Adrenal gland (tissue), 12 donors: Measurements from ENCODE around the gene TMEM200A. TPM values are rescaled to one million over a fixed set of nuclear protein-coding genes. Genes with fewer than 3 reads are reported as not detected.

ENCODE experiments used
- DNase-seq, 7 donors: peaks; one replicate each; pipeline ENCODE4 v3.0.0-alpha.2; 2019 to 2020
- H3K27ac ChIP-seq, 5 donors: fragments of 200-600 bp; sonication (generic) in 4 of 5; 1 replicate in 3 of 5; 2 replicates in 2 of 5; pipeline versions ENCODE4 v1.5.1 to v1.8.0; 2016 to 2020; ENCODE audit warnings: mild to moderate bottlenecking in 1 of 5
- H3K27me3 ChIP-seq: fragments of 200-600 bp; 2 replicates; pipeline ENCODE4 v1.8.0; 2021
- H3K36me3 ChIP-seq, 2 donors: fragments of 200-600 bp; replicated peaks in 1 of 2; 1 replicate in 1 of 2; 2 replicates in 1 of 2; pipeline versions ENCODE4 v1.5.1 to v1.8.0; 2018 to 2022
- H3K4me1 ChIP-seq, 2 donors: fragments of 200-600 bp; replicated peaks in 1 of 2; 1 replicate in 1 of 2; 2 replicates in 1 of 2; pipeline versions ENCODE4 v1.5.1 to v1.8.0; 2018 to 2021
- H3K4me3 ChIP-seq, 4 donors: fragments of 200-600 bp; sonication (generic) in 3 of 4; one replicate each; pipeline ENCODE4 v1.5.1; 2016 to 2018
- H3K9me3 ChIP-seq, 3 donors: fragments of 200-600 bp; sonication (generic) in 1 of 3; replicated peaks in 1 of 3; 1 replicate in 2 of 3; 2 replicates in 1 of 3; pipeline versions ENCODE4 v1.5.1 to v1.8.0; 2016 to 2021
- POLR2A ChIP-seq, 2 donors: fragments of 450-650 bp; IDR thresholded peaks; one replicate each; pipeline ENCODE4 v1.6.1; 2017; ENCODE audit warnings: antibody characterized with exemption in 2 of 2, mild to moderate bottlenecking in 2 of 2, moderate library complexity in 1 of 2
- WGBS, 4 donors: extraction: QIAGEN DNeasy Blood & Tissue Kit in 2 of 4; methylation state at CpG; one replicate each; pipeline versions ENCODE4 v1.1.5 to v1.1.7; 2013 to 2017; 5-methylcytosine and 5-hydroxymethylcytosine counted together
- intact Hi-C, 2 donors: fragments of 100-400 bp; cut with DNase I; formaldehyde crosslinking; loops; one replicate each; pipeline versions ENCODE4 v1.14.1 to v1.15.0; 2022 to 2023
- polyA plus RNA-seq, 3 donors: library from polyadenylated mRNA; stranded (reverse); fragments of 200-250 nt in 2 of 3; fragments of 350-450 nt in 1 of 3; fragmentation: Illumina TruSeq in 1 of 3; extraction: RNeasy Lipid Tissue Mini Kit (QIAGEN cat#74804) in 1 of 3; gene quantifications; one replicate each; pipeline ENCODE4 v1.2.3, GENCODE V29; 2013 to 2014
- total RNA-seq, 9 donors: library from RNA; depleted of rRNA in 4 of 9; stranded (reverse); fragments of >200 nt in 4 of 9; fragments of 120-200 nt in 1 of 9; fragmentation: NEBNext Ultra II Directional in 1 of 9; extraction: Animal tissue kit (Norgen Biotek cat#: 25700) in 1 of 9; gene quantifications; one replicate each; pipeline versions ENCODE4 v1.1.0 to v1.2.4, GENCODE V29; 2013 to 2023
- TF ChIP-seq, protein P1 (sequence below), 6 experiments: fragments of 450-650 bp in 4 of 6; fragments of 200-600 bp in 2 of 6; sonication (generic) in 1 of 6; IDR thresholded peaks; 1 replicate in 5 of 6; 2 replicates in 1 of 6; pipeline versions ENCODE4 v1.5.1 to v1.8.0; 2016 to 2021; ENCODE audit warnings: antibody characterized with exemption in 6 of 6, mild to moderate bottlenecking in 2 of 6, moderate library complexity in 1 of 6
- donor health status: healthy with polysubstance abuse.
- donor health status: Bipolar disorder and iron deficiency.
- donor health status: DM: yes; HTN: yes; CAD: no.
- donor health status: DM: no; HTN: no; CAD: no.
- donor health status: DM: no; HTN: no; CAD: no.
- donor health status: DM: yes; HTN: yes; CAD: no.

TMEM200A gene
- total and polyA plus RNA-seq, 12 donors = 1.9 to 87.7 (median 30.2) TPM

- Histone ChIP-seq H3K36me3 (no peaks in the 10 kb centered on the region), H3K27me3 (no peaks in the 10 kb centered on the region), H3K9me3 (no peaks in the 10 kb centered on the region), H3K27ac (no peak overlapping the region), H3K4me1 (no peaks in the 10 kb centered on the region), H3K4me3 (no peak overlapping the region)
- DNase-seq = no peak
- intact Hi-C loops = no loop called here
- TF ChIP-seq, protein P1, sequence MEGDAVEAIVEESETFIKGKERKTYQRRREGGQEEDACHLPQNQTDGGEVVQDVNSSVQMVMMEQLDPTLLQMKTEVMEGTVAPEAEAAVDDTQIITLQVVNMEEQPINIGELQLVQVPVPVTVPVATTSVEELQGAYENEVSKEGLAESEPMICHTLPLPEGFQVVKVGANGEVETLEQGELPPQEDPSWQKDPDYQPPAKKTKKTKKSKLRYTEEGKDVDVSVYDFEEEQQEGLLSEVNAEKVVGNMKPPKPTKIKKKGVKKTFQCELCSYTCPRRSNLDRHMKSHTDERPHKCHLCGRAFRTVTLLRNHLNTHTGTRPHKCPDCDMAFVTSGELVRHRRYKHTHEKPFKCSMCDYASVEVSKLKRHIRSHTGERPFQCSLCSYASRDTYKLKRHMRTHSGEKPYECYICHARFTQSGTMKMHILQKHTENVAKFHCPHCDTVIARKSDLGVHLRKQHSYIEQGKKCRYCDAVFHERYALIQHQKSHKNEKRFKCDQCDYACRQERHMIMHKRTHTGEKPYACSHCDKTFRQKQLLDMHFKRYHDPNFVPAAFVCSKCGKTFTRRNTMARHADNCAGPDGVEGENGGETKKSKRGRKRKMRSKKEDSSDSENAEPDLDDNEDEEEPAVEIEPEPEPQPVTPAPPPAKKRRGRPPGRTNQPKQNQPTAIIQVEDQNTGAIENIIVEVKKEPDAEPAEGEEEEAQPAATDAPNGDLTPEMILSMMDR (IDR thresholded peaks at IDR 0.05) = no peak
- no peak for TF ChIP-seq POLR2A (IDR thresholded peaks at IDR 0.05)
- 85 to 91% (median 87%) methylated on average over 3 of the region's 3 CpGs for WGBS, 4 donors
Observed at GRCh38 chr6:130389142-130389541, 23.3 kb downstream of the TMEM200A start.

DNA sequence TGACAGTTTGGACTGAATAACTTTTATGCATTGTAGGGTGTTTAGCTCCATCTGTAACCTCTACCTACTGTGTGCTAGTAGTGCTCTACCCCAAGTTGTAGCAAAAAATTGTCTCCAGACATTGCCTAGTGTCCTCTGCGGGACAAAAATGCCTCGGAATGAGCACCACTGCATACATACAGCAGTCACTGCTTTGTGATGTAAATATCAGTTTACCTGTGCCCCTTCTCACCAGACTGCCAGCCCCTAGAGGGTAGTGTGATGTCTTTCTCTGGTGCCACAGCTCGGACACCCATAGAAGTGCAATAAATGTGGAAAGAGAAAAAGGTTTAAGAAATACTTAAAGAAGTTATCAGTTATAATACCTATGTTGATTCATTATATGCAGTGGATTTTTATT lies 25.1 kb downstream of the TMEM200A start:
- Histone ChIP-seq H3K27me3 (no peaks in the 10 kb centered on the region), H3K4me1 (no peaks in the 10 kb centered on the region), H3K27ac (no peak overlapping the region), H3K36me3 (no peaks in the 10 kb centered on the region), H3K4me3 (no peak overlapping the region), H3K9me3 (no peaks in the 10 kb centered on the region)
- no peak for DNase-seq
- 89 to 95% (median 93%) methylated on average over 3 of the region's 3 CpGs for WGBS, 4 donors
- intact Hi-C loops = no loop called here
- TF ChIP-seq POLR2A (IDR thresholded peaks at IDR 0.05) = no peak
- TF ChIP-seq, protein P1 (IDR thresholded peaks at IDR 0.05) = no peak

DNA sequence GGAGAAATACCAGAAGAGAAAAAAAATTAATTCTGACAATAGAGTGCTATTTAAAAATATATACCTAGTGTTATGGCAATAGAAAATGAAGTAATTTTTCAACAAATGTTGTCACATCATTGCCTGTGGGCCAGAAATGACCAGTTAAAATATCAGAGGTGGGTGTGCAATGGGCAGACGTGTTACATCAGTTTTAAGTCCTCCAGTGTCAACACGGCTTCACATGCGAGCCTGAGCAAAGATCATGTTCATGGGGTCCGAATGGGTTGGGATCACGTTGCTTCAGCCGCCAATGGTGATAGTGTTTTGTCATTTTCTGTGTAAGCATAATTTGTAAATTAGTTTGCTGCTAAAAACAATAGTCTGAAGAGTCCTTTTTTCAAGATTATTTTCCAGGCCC lies 27.5 kb downstream of the TMEM200A start:
- intact Hi-C loops = no loop called here
- Histone ChIP-seq H3K4me1 (peaks cover 0 to 11% of the 10 kb centered on the region in 2 donors), H3K27ac (no peak overlapping the region), H3K36me3 (no peaks in the 10 kb centered on the region), H3K9me3 (no peaks in the 10 kb centered on the region), H3K27me3 (no peaks in the 10 kb centered on the region), H3K4me3 (no peak overlapping the region)
- TF ChIP-seq POLR2A (IDR thresholded peaks at IDR 0.05) = no peak
- TF ChIP-seq, protein P1 (IDR thresholded peaks at IDR 0.05) = no peak
- DNase-seq = no peak
- 94 to 98% (median 94%) methylated on average over 6 of the region's 6 CpGs for whole genome bisulfite sequencing, 4 donors

DNA sequence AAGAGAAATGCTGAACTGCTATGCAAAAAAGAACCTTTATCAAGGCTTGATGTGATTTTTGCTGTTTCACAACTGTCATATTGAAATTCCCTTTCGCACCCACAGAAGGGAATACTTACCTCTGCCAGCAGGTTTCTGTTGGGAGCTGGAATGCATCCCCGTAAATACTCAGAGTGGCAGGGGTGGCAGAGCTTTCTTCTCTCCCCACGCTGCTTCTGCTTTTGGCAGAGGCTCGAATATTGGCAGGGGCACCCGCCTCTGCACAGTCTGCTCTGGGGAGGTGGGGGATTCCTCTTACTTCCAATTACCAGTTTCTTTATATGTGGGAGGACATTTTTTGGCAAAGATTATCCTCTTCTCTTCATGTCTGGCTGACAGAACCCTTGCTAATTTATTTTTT lies 28.4 kb downstream of the TMEM200A start:
- no peaks in the 10 kb centered on the region for H3K36me3 ChIP-seq
- intact Hi-C loops = no loop called here
- no peak overlapping the region for H3K27ac ChIP-seq
- H3K4me3 ChIP-seq = no peak overlapping the region
- no peak for TF ChIP-seq POLR2A (IDR thresholded peaks at IDR 0.05)
- TF ChIP-seq, protein P1 (IDR thresholded peaks at IDR 0.05) = no peak
- 72 to 84% (median 79%) methylated on average over 5 of the region's 5 CpGs for WGBS, 4 donors
- no peaks in the 10 kb centered on the region for H3K9me3 ChIP-seq
- H3K4me1 ChIP-seq = peaks cover 0 to 11% of the 10 kb centered on the region in 2 donors
- DNase-seq = no peak
- no peaks in the 10 kb centered on the region for H3K27me3 ChIP-seq
